Activated gamma-delta T cell treated with Interleukin-2 at 50 U/mL for 16 hours (primary cell): ENCODE data around the gene ACSL6.
"Not testable (repeated sequence)": the region's sequence is repeated elsewhere in the genome, so short reads cannot be mapped to it uniquely, and the experiment has no call there.

Experiments used
- DNase-seq: peaks from one replicate; pipeline ENCODE4 v3.0.0-alpha.2; 2020

The ACSL6 gene

DNA sequence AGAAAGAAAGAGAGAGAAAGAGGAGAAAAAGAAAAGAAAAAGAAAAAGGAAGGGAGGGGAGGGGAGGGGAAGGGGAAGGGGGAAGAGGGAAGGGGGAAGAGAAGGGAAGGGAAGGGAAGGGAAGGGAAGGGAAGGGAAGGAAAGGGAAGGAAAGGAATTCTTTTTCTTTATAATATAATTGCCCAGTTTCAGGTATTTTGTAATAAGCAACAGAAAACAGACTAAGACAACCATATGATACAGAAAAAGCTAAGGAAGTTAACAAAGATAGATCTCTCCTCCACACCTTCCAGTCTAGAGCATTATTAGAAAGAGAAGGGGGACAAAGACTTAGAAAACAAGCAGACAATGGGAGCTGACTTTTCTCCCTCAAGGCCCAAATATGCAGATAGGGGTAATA, 97.0 kb downstream of the ACSL6 start:
- DNase-seq = no peak

DNA sequence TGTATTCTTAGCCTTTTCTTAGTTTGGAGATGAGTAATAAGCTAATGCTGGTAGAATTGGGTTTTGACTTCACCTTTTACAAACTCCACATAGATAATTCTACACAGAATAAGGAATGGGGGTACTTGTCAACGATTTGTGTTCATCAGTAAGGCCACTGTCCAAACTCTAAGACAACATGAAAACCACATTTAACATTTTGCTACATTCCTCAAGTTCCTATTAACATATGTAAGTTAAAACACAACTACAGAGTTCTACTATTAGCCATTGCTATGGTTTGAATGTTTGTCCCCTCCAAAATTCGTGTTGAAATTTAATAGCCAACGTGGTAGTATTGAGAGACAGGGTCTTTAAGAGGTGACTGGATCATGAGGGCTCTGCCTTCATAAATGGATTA, 97.9 kb downstream of the ACSL6 start:
- no peak for DNase-seq

DNA sequence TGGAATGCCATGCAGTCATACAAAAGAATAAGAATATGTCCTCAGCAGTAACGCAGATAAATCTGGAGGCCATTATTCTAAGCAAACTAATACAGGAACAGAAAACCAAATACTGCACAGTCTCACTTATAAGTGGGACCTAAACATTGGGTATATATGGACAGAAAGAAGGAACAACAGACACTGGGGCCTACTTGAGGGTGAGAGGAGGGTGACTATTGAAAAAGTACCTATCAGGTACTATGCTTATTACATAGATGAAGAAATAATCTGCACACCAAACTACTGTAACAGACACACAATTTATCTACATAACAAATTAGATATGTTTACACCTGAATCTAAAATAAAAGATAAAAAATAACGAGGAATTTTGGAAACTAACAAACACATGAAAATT, 104.8 kb downstream of the ACSL6 start:
- DNase-seq = no peak

DNA sequence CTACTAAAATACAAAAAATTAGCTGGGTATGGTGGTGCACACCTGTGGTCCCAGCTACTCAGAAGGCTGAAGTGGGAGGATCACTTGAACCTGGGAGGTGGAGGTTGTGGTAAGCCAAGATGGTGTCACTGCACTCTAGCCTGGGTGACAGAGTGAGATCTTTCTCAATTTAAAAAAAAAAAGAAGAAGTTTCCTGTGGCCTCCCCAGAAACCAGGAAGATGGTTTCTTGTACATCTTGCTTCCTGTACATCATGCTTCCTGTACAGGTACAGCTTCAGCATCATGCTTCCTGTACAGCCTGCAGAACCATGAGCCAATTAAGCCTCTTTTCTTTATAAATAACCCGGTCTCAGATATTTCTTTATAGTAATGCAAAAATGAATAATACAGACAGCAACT, 109.2 kb downstream of the ACSL6 start:
- DNase-seq = not testable (repeated sequence)
